Heart right ventricle (tissue), 16 donors: ENCODE results near the gene HMGXB3. TPM values are rescaled to one million over a fixed set of nuclear protein-coding genes. Genes with fewer than 3 reads are reported as not detected.
"Not testable (repeated sequence)": the region's sequence is repeated elsewhere in the genome, so short reads cannot be mapped to it uniquely, and the experiment has no call there.

Experiments
- ATAC-seq, 8 donors: fragments of 200-7000 bp; cut with Tn5 transposase; one replicate each; pipeline ENCODE4 v1.9.1; 2020; ENCODE audit warnings: mild to moderate bottlenecking in 8 of 8, moderate library complexity in 8 of 8, moderate number of reproducible peaks in 1 of 8
- DNase-seq, 2 donors: peaks; one replicate each; pipeline ENCODE4 v3.0.0-alpha.2; 2020
- H3K27ac ChIP-seq, 10 donors: fragments of 200-600 bp; sonication (generic) in 2 of 10; one replicate each; pipeline versions ENCODE4 v1.5.0 to v1.8.0; 2020 to 2022; ENCODE audit warnings: mild to moderate bottlenecking in 3 of 10
- H3K27me3 ChIP-seq, 7 donors: fragments of 200-600 bp; one replicate each; pipeline ENCODE4 v1.8.0; 2021 to 2022; ENCODE audit warnings: mild to moderate bottlenecking in 2 of 7
- H3K36me3 ChIP-seq, 9 donors: fragments of 200-600 bp; sonication (generic) in 1 of 9; one replicate each; pipeline versions ENCODE4 v1.5.0 to v1.8.0; 2020 to 2022; ENCODE audit warnings: mild to moderate bottlenecking in 2 of 9
- H3K4me1 ChIP-seq, 9 donors: fragments of 200-600 bp; sonication (generic) in 1 of 9; one replicate each; pipeline versions ENCODE4 v1.5.0 to v1.8.0; 2020 to 2022; ENCODE audit warnings: mild to moderate bottlenecking in 4 of 9
- H3K4me3 ChIP-seq, 10 donors: fragments of 200-600 bp; sonication (generic) in 2 of 10; one replicate each; pipeline versions ENCODE4 v1.5.0 to v1.8.0; 2020 to 2022; ENCODE audit warnings: mild to moderate bottlenecking in 7 of 10, moderate library complexity in 2 of 10
- H3K9me3 ChIP-seq, 11 donors: fragments of 200-600 bp in 10 of 11; sonication (generic) in 2 of 11; one replicate each; pipeline versions ENCODE4 v1.5.0 to v1.8.0; 2013 to 2022; ENCODE audit warnings: mild to moderate bottlenecking in 2 of 11, control low read depth in 1 of 11, moderate library complexity in 1 of 11
- WGBS, 2 donors: extraction: QIAGEN DNeasy Blood & Tissue Kit; methylation state at CpG; one replicate each; pipeline ENCODE4 v1.1.7; 2013; ENCODE audit warnings: inconsistent platforms in 1 of 2; 5-methylcytosine and 5-hydroxymethylcytosine counted together
- intact Hi-C, 10 donors: fragments of 100-400 bp; cut with DNase I; formaldehyde crosslinking; loops; one replicate each; pipeline versions ENCODE4 v1.11.1 to v1.14.2; 2022
- polyA plus RNA-seq, 2 donors: library from polyadenylated mRNA; stranded (reverse); fragments of 200-250 nt; gene quantifications; one replicate each; pipeline ENCODE4 v1.2.3, GENCODE V29; 2013
- total RNA-seq, 10 donors: library from RNA; stranded (reverse); fragmentation: NEBNext Ultra II Directional in 3 of 10; extraction: Animal tissue kit (Norgen Biotek cat#: 25700) in 3 of 10; gene quantifications; one replicate each; pipeline versions ENCODE4 v1.2.1 to v1.2.4, GENCODE V29; 2021 to 2023
- TF ChIP-seq, protein P1 (sequence below), 9 donors: fragments of 200-600 bp; sonication (generic) in 2 of 9; IDR thresholded peaks; one replicate each; pipeline versions ENCODE4 v1.5.0 to v1.8.0; 2021 to 2022; ENCODE audit warnings: antibody characterized with exemption in 9 of 9, mild to moderate bottlenecking in 5 of 9, moderate library complexity in 1 of 9
- donor health status: Arrhythmogenic right ventricular cardiomyopathy.
- donor health status: ischemic (EF 13 %, LVEDD 7.1; RV severe dilation, severe dysfunction).
- donor health status: healthy with polysubstance abuse.
- donor health status: DM: no; HTN: yes; CAD: no.
- donor health status: DM: no; HTN: no; CAD: no.
- donor health status: ischemic (EF 25% LVEDD 6.9; RV normal size, moderate dysfunction).
- donor health status: ischemic (EF 25% LVEDD 5.7; RV mildly dilated, moderate dysfunction).
- donor health status: healthy.
- donor health status: DM: yes; HTN: yes; CAD: no.
- donor health status: Ischemic cardiomyopathy.
- donor health status: ischemic (EF 35%, LVEDD 5.7; RV mildly dilated, moderate dysfunction).
- donor health status: nonischemic (EF 11% LVEDD 7.7; RV severe dilation, severe dysfunction).
- donor health status: DM: yes; HTN: yes; CAD: no.
- donor health status: PGD.
- donor health status: ischemic (EF 29% LVEDD 5.4; RV normal size, mild dysfunction).
- donor health status: nonischemic (EF 23%, LVEDD 6.1; RV moderate dilation, normal function).

The HMGXB3 gene
- total and polyA plus RNA-seq, 12 donors, result 12.7 to 17.9 (median 14.9) TPM

DNA sequence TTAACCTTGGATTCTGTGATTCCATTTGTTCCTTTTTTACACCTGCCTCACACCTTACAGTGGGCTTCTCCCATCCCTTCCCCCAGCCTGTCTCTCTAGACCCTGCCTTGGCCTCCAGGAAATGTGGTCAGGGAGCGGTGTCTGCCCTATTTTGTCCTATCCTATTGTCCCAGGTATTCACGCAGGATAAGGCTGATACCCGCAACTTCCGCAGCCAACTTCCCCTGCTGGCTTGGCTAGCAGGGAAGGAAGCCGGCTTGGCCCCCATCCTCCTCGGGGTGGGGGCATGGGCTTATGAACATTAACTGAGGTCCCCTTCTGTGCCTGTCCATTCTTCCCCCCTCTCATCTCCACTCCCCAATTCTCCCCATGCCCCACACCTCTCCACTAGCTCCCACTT, 82.3 kb downstream of the HMGXB3 start:
- DNase-seq (no peak), ATAC-seq (peak in 2 of 8 donors; percentile 14 to 47)
- peak overlapping the region in 6 of 10 donors; percentile 1 to 79 (median 36) for H3K27ac ChIP-seq
- TF ChIP-seq, protein P1, sequence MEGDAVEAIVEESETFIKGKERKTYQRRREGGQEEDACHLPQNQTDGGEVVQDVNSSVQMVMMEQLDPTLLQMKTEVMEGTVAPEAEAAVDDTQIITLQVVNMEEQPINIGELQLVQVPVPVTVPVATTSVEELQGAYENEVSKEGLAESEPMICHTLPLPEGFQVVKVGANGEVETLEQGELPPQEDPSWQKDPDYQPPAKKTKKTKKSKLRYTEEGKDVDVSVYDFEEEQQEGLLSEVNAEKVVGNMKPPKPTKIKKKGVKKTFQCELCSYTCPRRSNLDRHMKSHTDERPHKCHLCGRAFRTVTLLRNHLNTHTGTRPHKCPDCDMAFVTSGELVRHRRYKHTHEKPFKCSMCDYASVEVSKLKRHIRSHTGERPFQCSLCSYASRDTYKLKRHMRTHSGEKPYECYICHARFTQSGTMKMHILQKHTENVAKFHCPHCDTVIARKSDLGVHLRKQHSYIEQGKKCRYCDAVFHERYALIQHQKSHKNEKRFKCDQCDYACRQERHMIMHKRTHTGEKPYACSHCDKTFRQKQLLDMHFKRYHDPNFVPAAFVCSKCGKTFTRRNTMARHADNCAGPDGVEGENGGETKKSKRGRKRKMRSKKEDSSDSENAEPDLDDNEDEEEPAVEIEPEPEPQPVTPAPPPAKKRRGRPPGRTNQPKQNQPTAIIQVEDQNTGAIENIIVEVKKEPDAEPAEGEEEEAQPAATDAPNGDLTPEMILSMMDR (IDR thresholded peaks at IDR 0.05), result no peak
- peaks cover 0 to 34% (median 0%) of the 10 kb centered on the region in 9 donors for H3K36me3 ChIP-seq
- 66% methylated on average over 6 of the region's 6 CpGs for WGBS, 2 donors
- peak overlapping the region in 5 of 10 donors; percentile 15 to 60 (median 22) for H3K4me3 ChIP-seq
- H3K27me3 ChIP-seq, result no peaks in the 10 kb centered on the region
- peaks cover 0 to 36% (median 10%) of the 10 kb centered on the region in 9 donors for H3K4me1 ChIP-seq
- intact Hi-C loops, result no loop called here
- no peaks in the 10 kb centered on the region for H3K9me3 ChIP-seq

DNA sequence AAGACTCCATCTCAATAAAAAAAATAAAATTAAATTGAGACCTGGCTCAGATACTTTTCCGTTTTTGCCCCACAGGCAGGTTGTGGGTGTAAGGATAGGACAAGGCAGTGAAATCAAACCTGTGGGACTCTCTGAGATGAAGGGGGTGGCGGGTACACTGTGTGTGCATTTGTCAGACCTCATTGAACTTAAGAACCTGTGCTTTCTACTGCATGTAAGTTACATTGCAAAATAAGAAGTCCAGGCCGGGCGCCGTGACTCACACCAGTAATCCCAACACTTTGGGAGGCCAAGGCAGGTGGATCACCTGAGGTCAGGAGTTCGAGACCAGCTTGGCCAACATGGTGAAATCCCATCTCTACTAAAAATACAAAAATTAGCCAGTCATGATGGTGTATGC, 84.2 kb downstream of the HMGXB3 start:
- ATAC-seq, DNase-seq, H3K27me3 ChIP-seq, intact Hi-C loops, H3K9me3 ChIP-seq: not testable (repeated sequence)
- peak overlapping the region in 7 of 10 donors; percentile 11 to 60 (median 41) for H3K4me3 ChIP-seq
- peaks cover 0 to 16% (median 0%) of the 10 kb centered on the region in 9 donors for H3K36me3 ChIP-seq
- H3K27ac ChIP-seq, result peak overlapping the region in 5 of 10 donors; percentile 5 to 89 (median 41)
- WGBS, 2 donors, result 91 to 95% methylated on average over 6 of the region's 6 CpGs
- peaks cover 0 to 40% (median 10%) of the 10 kb centered on the region in 9 donors for H3K4me1 ChIP-seq

DNA sequence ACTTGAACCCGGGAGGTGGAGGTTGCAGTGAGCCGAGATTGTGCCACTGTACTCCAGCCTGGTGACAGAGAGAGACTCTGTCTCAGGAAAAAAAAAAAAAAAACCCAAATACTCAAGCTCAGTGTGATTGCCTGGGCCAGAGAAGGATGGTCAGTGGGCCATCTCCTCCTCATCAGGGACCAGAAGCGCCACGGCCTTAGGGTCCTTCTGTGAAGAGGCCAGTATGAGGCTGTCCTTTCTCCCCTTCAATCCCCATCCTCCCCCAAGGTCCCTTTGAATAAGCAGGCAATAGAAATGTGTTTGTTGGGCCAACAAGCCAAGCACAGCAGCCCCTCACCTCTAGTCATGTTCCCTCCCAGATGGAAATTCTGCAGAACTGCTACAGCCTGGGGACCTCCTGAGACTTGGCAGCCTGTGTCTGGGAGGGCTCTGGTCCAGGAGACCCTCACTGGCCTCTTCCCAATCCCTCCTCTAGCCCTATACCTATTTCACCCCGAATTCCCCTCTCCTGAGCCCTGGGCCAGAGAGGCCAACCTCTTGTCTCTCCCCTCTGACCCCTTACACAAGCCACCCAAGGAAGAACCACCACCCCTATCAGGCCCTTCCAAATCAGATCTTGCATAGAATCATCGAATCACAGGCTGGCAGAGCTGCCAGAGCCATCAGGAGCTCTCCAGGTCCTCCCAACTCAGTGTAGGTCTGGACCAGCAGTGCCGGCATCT, 84.8 kb downstream of the HMGXB3 start:
- DNase-seq (no peak), ATAC-seq (no peak)
- Histone ChIP-seq H3K27ac (peak overlapping the region in 5 of 10 donors; percentile 14 to 89 (median 41)), H3K27me3 (peaks cover 0 to 5% (median 0%) of the 10 kb centered on the region in 7 donors), H3K36me3 (peaks cover 0 to 10% (median 0%) of the 10 kb centered on the region in 9 donors), H3K4me1 (peaks cover 0 to 35% (median 10%) of the 10 kb centered on the region in 9 donors), H3K4me3 (peak overlapping the region in 7 of 10 donors; percentile 12 to 60 (median 41)), H3K9me3 (no peaks in the 10 kb centered on the region)
- TF ChIP-seq, protein P1 (IDR thresholded peaks at IDR 0.05), result no peak
- intact Hi-C loops, result no loop called here
- 92 to 94% methylated on average over 7 of the region's 7 CpGs for WGBS, 2 donors

DNA sequence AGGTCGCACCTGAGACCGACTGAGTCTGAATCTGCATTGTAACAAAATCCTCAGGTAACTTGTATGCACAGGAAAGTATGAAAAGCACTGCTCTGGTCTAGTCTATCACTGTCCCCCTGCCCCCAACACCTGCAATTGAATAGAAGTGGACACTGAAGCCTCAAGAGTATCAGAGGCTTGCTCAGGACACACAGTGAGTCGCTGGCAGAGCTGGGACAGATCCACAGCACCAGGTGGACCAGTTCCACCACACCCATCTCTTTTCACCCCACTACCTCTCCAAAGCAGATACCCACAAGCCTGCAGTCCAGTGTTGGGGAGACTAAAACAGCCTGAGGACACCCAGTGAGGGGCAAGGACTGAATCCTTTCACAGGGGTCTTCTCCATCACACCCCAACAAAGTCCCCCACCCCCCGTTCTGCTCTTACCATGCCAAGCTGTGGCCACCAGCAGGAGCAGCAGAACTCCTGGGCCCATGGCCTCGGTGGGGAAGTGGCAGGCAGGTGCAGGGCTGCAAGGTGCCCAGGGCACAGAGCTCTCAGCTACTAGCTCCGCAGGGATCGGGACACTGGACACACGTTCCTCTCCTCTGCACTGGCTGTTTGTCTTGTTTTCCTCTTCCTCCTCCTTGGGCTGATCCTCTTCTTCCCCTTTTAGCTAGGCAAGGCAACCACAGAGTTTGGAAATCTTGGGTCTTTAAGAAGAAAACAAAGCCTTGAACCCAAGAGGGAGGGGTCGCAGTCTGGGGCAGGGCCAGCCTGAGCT, 85.6 kb downstream of the HMGXB3 start, which contains the start of gene CSF1R:
TSS of gene CSF1R (minus strand) at position 605 of the 766 bp plus-strand sequence. CDS start at position 478, 127 bp downstream.
- Histone ChIP-seq H3K27ac (peak within 1 kb of the TSS in 5 of 10 donors; percentile 14 to 89 (median 41)), H3K36me3 (peaks cover 0 to 3% (median 0%) of the 10 kb centered on the region in 9 donors), H3K9me3 (no peaks in the 10 kb centered on the region), H3K27me3 (peaks cover 0 to 5% (median 0%) of the 10 kb centered on the region in 7 donors), H3K4me3 (peak within 1 kb of the TSS in 8 of 10 donors; percentile 10 to 60 (median 41)), H3K4me1 (peaks cover 0 to 28% (median 10%) of the 10 kb centered on the region in 9 donors)
- 85 to 89% methylated on average over 9 of the region's 9 CpGs for WGBS, 2 donors
- ATAC-seq (peak in 3 of 8 donors; percentile 18 to 51 (median 44)), DNase-seq (no peak)
- TF ChIP-seq, protein P1 (IDR thresholded peaks at IDR 0.05), result no peak
- intact Hi-C loops, result no loop called here
